ENCODE data around the gene BTN2A1. TPM values are rescaled to one million over a fixed set of nuclear protein-coding genes. Genes with fewer than 3 reads are reported as not detected.

Gene BTN2A1
- total RNA-seq, 1 experiment from 2014 or later = 11.2 TPM

DNA sequence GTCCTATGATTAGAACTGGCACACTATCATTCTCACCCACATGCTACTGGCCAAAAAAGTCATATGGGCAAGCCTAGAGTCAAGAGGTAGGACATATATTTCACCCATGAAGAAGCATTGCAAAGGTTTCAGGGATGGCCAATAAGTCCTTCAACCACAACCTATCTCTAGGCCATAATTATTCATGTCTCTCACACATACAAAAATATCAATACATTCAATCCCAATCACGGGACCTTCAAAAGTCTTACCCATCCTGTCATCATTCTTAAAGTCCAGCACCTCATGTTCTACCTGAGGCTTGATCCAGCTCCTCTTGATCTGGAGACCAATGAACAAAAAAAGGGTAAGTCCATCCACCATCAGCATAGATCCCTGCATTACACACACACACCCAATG is 29.7 kb downstream of the BTN2A1 start:
- ATAC-seq (no peak), DNase-seq (ENCODE audit: low read depth, low spot score) (no peak)
- Histone ChIP-seq H3K9me3 (ENCODE audit: control insufficient read depth in 1 of 2, insufficient read depth in 1 of 2, low read depth in 1 of 2, low read length in 2 of 2) (no peaks in the 10 kb centered on the region), H2AFZ (ENCODE audit: low read depth, low read length, poor library complexity, severe bottlenecking) (no peak overlapping the region), H3K79me2 (ENCODE audit: insufficient read depth, low read length) (no peaks in the 10 kb centered on the region), H3K4me2 (ENCODE audit: low read length) (no peak overlapping the region), H3K27ac (ENCODE audit: low read depth, low read length) (no peak overlapping the region), H3K27me3 (ENCODE audit: insufficient read depth, low read length) (no peaks in the 10 kb centered on the region), H3K36me3 (ENCODE audit: control insufficient read depth in 1 of 2, insufficient read depth in 2 of 2, low read length in 2 of 2) (no peaks in the 10 kb centered on the region), H3K9ac (ENCODE audit: low read length) (no peak overlapping the region), H4K20me1 (ENCODE audit: insufficient read depth) (no peaks in the 10 kb centered on the region), H3K4me3 (replicated peaks in 1 of 2; ENCODE audit: low read depth in 1 of 2, low read length in 2 of 2) (no peak overlapping the region), H3K4me1 (ENCODE audit: control insufficient read depth in 1 of 2, insufficient read depth in 2 of 2, low read length in 2 of 2) (no peaks in the 10 kb centered on the region), H3K9me2 (ENCODE audit: insufficient read depth) (no peaks in the 10 kb centered on the region)
- TF ChIP-seq ZFX (IDR thresholded peaks at IDR 0.05) = no peak
- no peak for TF ChIP-seq CBX3 (IDR thresholded peaks at IDR 0.05; ENCODE audit: low read depth)
- TF ChIP-seq POLR2A (IDR thresholded peaks at IDR 0.05; ENCODE audit: borderline replicate concordance, extremely low read depth, insufficient read depth, insufficient read length) = no peak
- TF ChIP-seq SP1 (IDR thresholded peaks at IDR 0.05; ENCODE audit: low read depth) = no peak
- TF ChIP-seq ZNF274 (IDR thresholded peaks at IDR 0.05; ENCODE audit: low read depth, low read length) = no peak
- TF ChIP-seq JUND (IDR thresholded peaks at IDR 0.05) = no peak
- no peak for TF ChIP-seq EGR1 (IDR thresholded peaks at IDR 0.05; ENCODE audit: low read depth)
- TF ChIP-seq RAD21 (IDR thresholded peaks at IDR 0.05; ENCODE audit: low read depth) = no peak
- TF ChIP-seq EZH2 (IDR thresholded peaks at IDR 0.05) = no peak
- TF ChIP-seq ZBTB33 (IDR thresholded peaks at IDR 0.05; ENCODE audit: extremely low read depth, insufficient replicate concordance, low read length) = no peak
- no peak for TF ChIP-seq YY1 (IDR thresholded peaks at IDR 0.05; ENCODE audit: extremely low read depth, insufficient replicate concordance, low read depth, low read length)
- TF ChIP-seq TCF7L2 (IDR thresholded peaks at IDR 0.05; ENCODE audit: borderline replicate concordance, extremely low read depth, insufficient read depth, insufficient read length) = no peak
- no peak for TF ChIP-seq FOSL1 (IDR thresholded peaks at IDR 0.05; ENCODE audit: low read depth)
- POLR2A ChIA-PET = no interaction called here
- RAD21 ChIA-PET (ENCODE audit: low non-redundant PET in 1 of 2, low total read pairs in 2 of 2, uncharacterized antibody in 2 of 2, unreplicated experiment in 2 of 2) = no interaction called here
- CTCF ChIA-PET = no interaction called here
- intact Hi-C loops (cut with micrococcal nuclease) = no loop called here
- no TSS peak for BruUV-seq (replicated peaks)
